SK-N-SH (cell line): Measurements from ENCODE around the gene RBM20. TPM values are rescaled to one million over a fixed set of nuclear protein-coding genes. Genes with fewer than 3 reads are reported as not detected.

ENCODE experiments used
- CTCF ChIA-PET: fragments of 300-600, 350-600 bp; formaldehyde crosslinking; extraction: SDS; loops from one replicate; lab custom pipeline; 2021; lab: Yijun Ruan, JAX
- POLR2A ChIA-PET: fragments of 350-600 bp; sonication (Branson Sonifier 250); formaldehyde crosslinking; extraction: SDS; loops from one replicate; lab custom pipeline; 2020; ENCODE audit warnings: antibody characterized with exemption, inconsistent platforms; lab: Yijun Ruan, JAX
- DNase-seq: peaks from one replicate; pipeline ENCODE4 v3.0.0; 2012
- H2AFZ ChIP-seq: fragments of 200-600 bp; sonication (generic); 2 replicates; pipeline ENCODE4 v1.8.1; 2016; ENCODE audit warnings: antibody characterized with exemption, mild to moderate bottlenecking, low read depth
- H3F3A ChIP-seq: fragments of 200-600 bp; sonication (generic); replicated peaks from 2 replicates; pipeline ENCODE3; 2016; ENCODE audit warnings: antibody characterized with exemption, mild to moderate bottlenecking; ENCODE audit not compliant: insufficient read depth
- H3K27ac ChIP-seq, 2 experiments: fragments of 200-500 bp in 1 of 2; fragments of 200-600 bp in 1 of 2; sonication (Bioruptor generic) in 1 of 2; sonication (generic), shearing (Covaris generic) in 1 of 2; 2 replicates each; pipeline versions ENCODE4 v1.5.1 to v1.6.1; 2014 to 2016; ENCODE audit warnings: low read depth in 2 of 2, inconsistent platforms in 1 of 2, low read length in 1 of 2, mild to moderate bottlenecking in 1 of 2, mixed read lengths in 1 of 2
- H3K27me3 ChIP-seq: fragments of 200-600 bp; sonication (generic), shearing (Covaris generic); 2 replicates; pipeline ENCODE4 v1.6.1; 2016; ENCODE audit warnings: mixed run types; ENCODE audit not compliant: insufficient read depth
- H3K36me3 ChIP-seq, 2 experiments: fragments of 200-500 bp in 1 of 2; fragments of 200-600 bp in 1 of 2; sonication (Bioruptor generic) in 1 of 2; sonication (generic) in 1 of 2; replicated peaks in 1 of 2; 2 replicates each; pipeline versions ENCODE3 to v1.5.1; 2014 to 2016; ENCODE audit warnings: low read length in 1 of 2, mild to moderate bottlenecking in 1 of 2; ENCODE audit not compliant: insufficient read depth in 2 of 2, control insufficient read depth in 1 of 2
- H3K4me1 ChIP-seq, 2 experiments: fragments of 200-500 bp in 1 of 2; fragments of 200-600 bp in 1 of 2; sonication (Bioruptor generic) in 1 of 2; sonication (generic), shearing (Covaris generic) in 1 of 2; 2 replicates each; pipeline versions ENCODE4 v1.5.1 to v1.6.1; 2014 to 2016; ENCODE audit warnings: low read depth in 1 of 2, low read length in 1 of 2, mixed run types in 1 of 2; ENCODE audit not compliant: insufficient read depth in 2 of 2, control insufficient read depth in 1 of 2
- H3K4me2 ChIP-seq: fragments of 200-600 bp; sonication (generic), shearing (Covaris generic); 2 replicates; pipeline ENCODE4 v1.6.1; 2017; ENCODE audit warnings: mixed run types
- H3K4me3 ChIP-seq, 2 experiments: fragments of 200-500 bp in 1 of 2; fragments of 200-600 bp in 1 of 2; sonication (Bioruptor generic) in 1 of 2; sonication (generic), shearing (Covaris generic) in 1 of 2; 2 replicates each; pipeline versions ENCODE4 v1.5.1 to v1.8.1; 2014 to 2016; ENCODE audit warnings: low read depth in 2 of 2, inconsistent platforms in 1 of 2, low read length in 1 of 2, mild to moderate bottlenecking in 1 of 2, mixed read lengths in 1 of 2, moderate library complexity in 1 of 2
- H3K79me2 ChIP-seq: fragments of 200-600 bp; sonication (generic); 2 replicates; pipeline ENCODE4 v1.8.1; 2017; ENCODE audit warnings: mild to moderate bottlenecking; ENCODE audit not compliant: insufficient read depth
- H3K9ac ChIP-seq: fragments of 200-600 bp; sonication (generic); 2 replicates; pipeline ENCODE4 v1.6.1; 2017; ENCODE audit warnings: mixed run types
- H3K9me2 ChIP-seq: fragments of 200-600 bp; sonication (generic); 2 replicates; pipeline ENCODE4 v1.6.1; 2017; ENCODE audit warnings: mixed run types
- H3K9me3 ChIP-seq: fragments of 200-600 bp; sonication (generic); 2 replicates; pipeline ENCODE4 v1.6.1; 2017; ENCODE audit warnings: mixed run types, mild to moderate bottlenecking, moderate library complexity
- H4K20me1 ChIP-seq: fragments of 200-600 bp; sonication (generic); 2 replicates; pipeline ENCODE4 v1.6.1; 2017; ENCODE audit warnings: mild to moderate bottlenecking, mixed run types; ENCODE audit not compliant: insufficient read depth
- CHD2 ChIP-seq: fragments of 150-350 bp; IDR thresholded peaks from 2 replicates; pipeline ENCODE4 v1.6.1; 2018; ENCODE audit warnings: low read length; ENCODE audit not compliant: partially characterized antibody
- ELF1 ChIP-seq: IDR thresholded peaks from 2 replicates; pipeline ENCODE4 v1.4.0; 2012
- EZH2phosphoT487 ChIP-seq: fragments of 200-600 bp; sonication (generic); IDR thresholded peaks from 2 replicates; pipeline ENCODE4 v1.6.1; 2017; ENCODE audit warnings: low read depth, mixed run types, mild to moderate bottlenecking, antibody characterized with exemption, moderate library complexity, borderline replicate concordance
- FOSL2 ChIP-seq: IDR thresholded peaks from 2 replicates; pipeline ENCODE4 v1.4.0; 2012; ENCODE audit warnings: low read depth, mild to moderate bottlenecking, moderate library complexity, borderline replicate concordance
- FOXJ3 ChIP-seq: sonication (generic); formaldehyde crosslinking; IDR thresholded peaks from 2 replicates; pipeline ENCODE4 v1.5.1; 2020; ENCODE audit warnings: mild to moderate bottlenecking, missing genetic modification reagents
- FOXM1 ChIP-seq: IDR thresholded peaks from 2 replicates; pipeline ENCODE4 v1.4.0; 2012; ENCODE audit warnings: low read depth, mild to moderate bottlenecking
- GABPA ChIP-seq: IDR thresholded peaks from 2 replicates; pipeline ENCODE4 v1.4.0; 2012; ENCODE audit warnings: low read depth, mild to moderate bottlenecking
- GATA2 ChIP-seq: sonication (generic); formaldehyde crosslinking; IDR thresholded peaks from 2 replicates; pipeline ENCODE4 v1.5.0; 2020; ENCODE audit warnings: mild to moderate bottlenecking, missing genetic modification reagents
- MAX ChIP-seq: IDR thresholded peaks from 2 replicates; pipeline ENCODE4 v1.4.0; 2012; ENCODE audit warnings: low read depth
- MEF2A ChIP-seq: IDR thresholded peaks from 2 replicates; pipeline ENCODE4 v1.4.0; 2012; ENCODE audit warnings: low read depth, borderline replicate concordance
- MXI1 ChIP-seq: IDR thresholded peaks from 2 replicates; pipeline ENCODE4 v1.6.1; 2012; ENCODE audit warnings: mild to moderate bottlenecking, low read depth, low read length, improper control_type of control experiment
- NFIC ChIP-seq: IDR thresholded peaks from 2 replicates; pipeline ENCODE4 v1.4.0; 2012; ENCODE audit warnings: borderline replicate concordance
- NRF1 ChIP-seq: IDR thresholded peaks from 2 replicates; pipeline ENCODE4 v1.6.1; 2012; ENCODE audit warnings: low read depth, mild to moderate bottlenecking, low read length
- RAD21 ChIP-seq: IDR thresholded peaks from 2 replicates; pipeline ENCODE4 v1.6.1; 2012; ENCODE audit warnings: mild to moderate bottlenecking, low read length
- RCOR1 ChIP-seq: fragments of 150-350 bp; IDR thresholded peaks from 2 replicates; pipeline ENCODE4 v1.6.1; 2017; ENCODE audit warnings: antibody characterized with exemption, low read length
- REST ChIP-seq: IDR thresholded peaks from 2 replicates; pipeline ENCODE4 v1.6.1; 2012; ENCODE audit warnings: mild to moderate bottlenecking, low read depth, low read length, moderate library complexity
- RXRA ChIP-seq: IDR thresholded peaks from 2 replicates; pipeline ENCODE4 v1.4.0; 2012; ENCODE audit warnings: low read depth, mild to moderate bottlenecking, borderline replicate concordance
- TCF12 ChIP-seq: IDR thresholded peaks from 2 replicates; pipeline ENCODE4 v1.4.0; 2012
- USF1 ChIP-seq: IDR thresholded peaks from 2 replicates; pipeline ENCODE4 v1.4.0; 2012; ENCODE audit warnings: low read depth, borderline replicate concordance
- YY1 ChIP-seq: IDR thresholded peaks from 2 replicates; pipeline ENCODE4 v1.4.0; 2012; ENCODE audit warnings: low read depth, mild to moderate bottlenecking
- ZBTB33 ChIP-seq: IDR thresholded peaks from 2 replicates; pipeline ENCODE4 v1.4.0; 2012; ENCODE audit warnings: low read depth, borderline replicate concordance
- WGBS: methylation state at CpG from one replicate; pipeline ENCODE4 v1.1.6; 2017; ENCODE audit warnings: low lambda C conversion rate; 5-methylcytosine and 5-hydroxymethylcytosine counted together
- polyA plus RNA-seq, 3 experiments: library from polyadenylated mRNA; depleted of rRNA; stranded (reverse); fragments of >200 nt; gene quantifications; 2 replicates each; pipeline ENCODE4 v1.2.3, GENCODE V29; 2012

Gene RBM20
- polyA plus RNA-seq, 1 of the 3 experiments (the other 2 are of a cell fraction), result 0.64 TPM

- Histone ChIP-seq H3K9me3 (no peaks in the 10 kb centered on the region), H2AFZ (no peak overlapping the region), H3K36me3 (no peaks in the 10 kb centered on the region), H4K20me1 (no peaks in the 10 kb centered on the region), H3K4me3 (no peak overlapping the region), H3K4me2 (no peak overlapping the region), H3K79me2 (no peaks in the 10 kb centered on the region; the same call in 1 of the 2 replicates), H3K27me3 (no peaks in the 10 kb centered on the region), H3K27ac (peak overlapping the region in 1 of 2 experiments; percentile 74; a peak in 2 of 4 replicates), H3K4me1 (peaks cover 10 to 31% of the 10 kb centered on the region in 2 experiments; a peak in 3 of 4 replicates), H3K9me2 (no peaks in the 10 kb centered on the region), H3K9ac (no peak overlapping the region), H3F3A (no peaks in the 10 kb centered on the region)
- peak; percentile 70 for DNase-seq
- POLR2A ChIA-PET, result no interaction called here
- TF ChIP-seq FOXM1 (no peak), RCOR1 (peak; percentile 43; the same call in 1 of the 2 replicates), MXI1 (no peak), NFIC (peak; percentile 31; the same call in 1 of the 2 replicates), ELF1 (peak; percentile 28; the same call in 1 of the 2 replicates), CHD2 (peak; percentile 25)
- CTCF ChIA-PET, result interaction anchor here (1.0 to 2.0 kb wide), 4 partner anchors 9 to 1502 kb away, joined by 3 to 7 read pairs (median 3); partner anchors contain the start of gene RBM20
- WGBS, result 48% methylated on average over 5 of the region's 9 CpGs
Observed at GRCh38 chr10:110634527-110635209, 9.5 kb upstream of the RBM20 start.

GRCh38 chr10:110636572-110636931 is 7.6 kb upstream of the RBM20 start:
- no peak for DNase-seq
- ChIA-PET POLR2A (interaction anchor here (1.2 kb wide), 1 partner anchor 283 kb away, joined by 3 read pairs; the partner anchor contains the start of genes BBIP1 and SHOC2), CTCF (interaction anchor here (1.6 to 3.2 kb wide), 3 partner anchors 21 to 36 kb away, joined by 3 to 15 read pairs (median 15); no protein-coding TSS in a partner anchor)
- Histone ChIP-seq H2AFZ (no peak overlapping the region), H3K27ac (peak overlapping the region in 1 of 2 experiments; percentile 60; a peak in 1 of 4 replicates), H3K79me2 (no peaks in the 10 kb centered on the region; the same call in 1 of the 2 replicates), H3K9me2 (no peaks in the 10 kb centered on the region), H3F3A (peaks cover 1% of the 10 kb centered on the region), H3K27me3 (no peaks in the 10 kb centered on the region), H3K9ac (no peak overlapping the region), H3K4me1 (peaks cover 8 to 39% of the 10 kb centered on the region in 2 experiments; a peak in 3 of 4 replicates), H3K36me3 (no peaks in the 10 kb centered on the region), H3K9me3 (no peaks in the 10 kb centered on the region), H3K4me3 (no peak overlapping the region), H4K20me1 (no peaks in the 10 kb centered on the region), H3K4me2 (no peak overlapping the region)
- 100% methylated on average over 1 of the region's 2 CpGs for WGBS
- TF ChIP-seq EZH2phosphoT487 (no peak), TCF12 (no peak), GABPA (no peak), RXRA (no peak), YY1 (no peak), MAX (no peak), GATA2 (no peak), ZBTB33 (no peak), FOXM1 (no peak), RCOR1 (no peak), NRF1 (no peak), FOSL2 (no peak), MEF2A (no peak), RAD21 (no peak), FOXJ3 (no peak), REST (no peak), USF1 (no peak)
